Measurements from ENCODE around the gene CAMK2N2.

The CAMK2N2 gene

DNA sequence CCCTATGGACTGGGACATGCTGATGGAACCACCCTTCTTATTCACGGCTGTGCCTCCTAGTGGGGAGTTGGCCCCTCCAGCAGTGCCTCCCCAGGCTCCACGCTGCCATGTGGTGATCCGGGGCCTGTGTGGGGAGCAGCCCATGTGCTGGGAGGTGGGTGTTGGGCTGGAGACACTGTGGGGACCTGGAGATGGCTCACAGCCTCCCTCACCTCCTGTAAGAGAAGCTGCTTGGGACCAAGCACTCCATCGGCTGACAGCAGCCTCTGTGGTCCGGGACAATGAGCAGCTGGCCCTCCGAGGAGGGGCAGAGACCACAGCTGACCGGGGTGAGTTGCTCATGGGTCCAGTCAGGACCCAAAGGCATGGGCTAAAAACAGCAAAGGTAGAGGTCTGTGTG is 21.6 kb downstream of the CAMK2N2 start:
- no peak overlapping the region for H3K4me3 ChIP-seq (ENCODE audit: low read depth, low read length)
- no peak for DNase-seq (ENCODE audit: low read depth)
- no peak for TF ChIP-seq POLR2A (IDR thresholded peaks at IDR 0.05; ENCODE audit: extremely low read depth, insufficient read length)
- TF ChIP-seq MYC (IDR thresholded peaks at IDR 0.05; ENCODE audit: low read depth, low read length) = no peak
- TF ChIP-seq, protein P1, sequence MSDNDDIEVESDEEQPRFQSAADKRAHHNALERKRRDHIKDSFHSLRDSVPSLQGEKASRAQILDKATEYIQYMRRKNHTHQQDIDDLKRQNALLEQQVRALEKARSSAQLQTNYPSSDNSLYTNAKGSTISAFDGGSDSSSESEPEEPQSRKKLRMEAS (IDR thresholded peaks at IDR 0.05; ENCODE audit: low read depth, low read length) = no peak
- TF ChIP-seq, protein P2, sequence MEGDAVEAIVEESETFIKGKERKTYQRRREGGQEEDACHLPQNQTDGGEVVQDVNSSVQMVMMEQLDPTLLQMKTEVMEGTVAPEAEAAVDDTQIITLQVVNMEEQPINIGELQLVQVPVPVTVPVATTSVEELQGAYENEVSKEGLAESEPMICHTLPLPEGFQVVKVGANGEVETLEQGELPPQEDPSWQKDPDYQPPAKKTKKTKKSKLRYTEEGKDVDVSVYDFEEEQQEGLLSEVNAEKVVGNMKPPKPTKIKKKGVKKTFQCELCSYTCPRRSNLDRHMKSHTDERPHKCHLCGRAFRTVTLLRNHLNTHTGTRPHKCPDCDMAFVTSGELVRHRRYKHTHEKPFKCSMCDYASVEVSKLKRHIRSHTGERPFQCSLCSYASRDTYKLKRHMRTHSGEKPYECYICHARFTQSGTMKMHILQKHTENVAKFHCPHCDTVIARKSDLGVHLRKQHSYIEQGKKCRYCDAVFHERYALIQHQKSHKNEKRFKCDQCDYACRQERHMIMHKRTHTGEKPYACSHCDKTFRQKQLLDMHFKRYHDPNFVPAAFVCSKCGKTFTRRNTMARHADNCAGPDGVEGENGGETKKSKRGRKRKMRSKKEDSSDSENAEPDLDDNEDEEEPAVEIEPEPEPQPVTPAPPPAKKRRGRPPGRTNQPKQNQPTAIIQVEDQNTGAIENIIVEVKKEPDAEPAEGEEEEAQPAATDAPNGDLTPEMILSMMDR (IDR thresholded peaks at IDR 0.05; ENCODE audit: low read depth, low read length) = no peak

DNA sequence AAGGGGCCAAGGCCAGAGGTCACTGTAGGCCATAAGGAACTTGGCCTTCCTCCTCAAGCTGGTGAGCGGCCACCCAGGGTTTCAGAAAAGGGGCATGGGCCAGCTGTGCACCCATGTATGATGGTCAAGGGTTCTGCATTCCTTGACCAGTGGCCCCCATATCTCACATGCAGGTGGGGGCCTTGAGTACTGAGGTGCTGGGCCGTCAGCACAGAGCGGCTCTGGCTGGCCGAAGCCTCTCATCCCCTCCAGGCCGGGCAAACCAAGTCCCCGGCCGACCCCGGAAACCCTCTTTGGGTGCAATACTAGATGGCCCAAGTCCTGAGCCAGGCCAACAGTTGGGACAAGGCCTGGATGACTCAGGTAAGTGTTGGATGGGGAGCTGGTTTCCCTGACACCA is 22.1 kb downstream of the CAMK2N2 start:
- no peak for TF ChIP-seq POLR2A (IDR thresholded peaks at IDR 0.05; ENCODE audit: extremely low read depth, insufficient read length)
- TF ChIP-seq, protein P2 (IDR thresholded peaks at IDR 0.05; ENCODE audit: low read depth, low read length) = no peak
- TF ChIP-seq MYC (IDR thresholded peaks at IDR 0.05; ENCODE audit: low read depth, low read length) = no peak
- DNase-seq (ENCODE audit: low read depth) = no peak
- no peak overlapping the region for H3K4me3 ChIP-seq (ENCODE audit: low read depth, low read length)

DNA sequence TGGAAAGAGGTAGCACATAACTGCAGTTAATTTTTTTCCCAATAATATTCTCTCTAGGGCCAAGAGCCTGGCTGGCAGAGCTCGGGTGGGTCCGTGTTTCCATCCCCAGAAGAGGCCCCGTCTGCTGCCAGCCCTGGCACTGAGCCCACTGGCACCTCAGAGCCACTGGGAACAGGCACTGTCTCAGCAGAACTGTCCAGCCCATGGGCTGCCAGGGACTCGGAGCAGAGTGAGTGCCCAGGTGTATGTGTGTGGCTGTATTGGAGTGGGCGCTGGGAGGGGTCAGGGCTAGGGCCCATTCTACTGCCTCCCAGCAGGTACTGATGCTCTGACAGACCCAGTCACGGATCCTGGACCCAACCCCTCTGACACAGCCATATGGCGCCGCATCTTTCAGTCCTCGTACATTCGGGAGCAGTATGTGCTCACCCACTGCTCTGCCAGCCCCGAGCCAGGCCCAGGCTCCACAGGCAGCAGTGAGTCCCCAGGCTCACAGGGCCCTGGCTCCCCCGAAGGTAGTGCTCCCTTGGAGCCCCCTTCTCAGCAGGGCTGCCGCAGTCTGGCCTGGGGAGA is 23.0 kb downstream of the CAMK2N2 start:
- H3K4me3 ChIP-seq (ENCODE audit: low read depth, low read length) = no peak overlapping the region
- TF ChIP-seq, protein P1 (IDR thresholded peaks at IDR 0.05; ENCODE audit: low read depth, low read length) = no peak
- TF ChIP-seq, protein P2 (IDR thresholded peaks at IDR 0.05; ENCODE audit: low read depth, low read length) = no peak
- no peak for TF ChIP-seq MYC (IDR thresholded peaks at IDR 0.05; ENCODE audit: low read depth, low read length)
- TF ChIP-seq POLR2A (IDR thresholded peaks at IDR 0.05; ENCODE audit: extremely low read depth, insufficient read length) = no peak
- no peak for DNase-seq (ENCODE audit: low read depth)

DNA sequence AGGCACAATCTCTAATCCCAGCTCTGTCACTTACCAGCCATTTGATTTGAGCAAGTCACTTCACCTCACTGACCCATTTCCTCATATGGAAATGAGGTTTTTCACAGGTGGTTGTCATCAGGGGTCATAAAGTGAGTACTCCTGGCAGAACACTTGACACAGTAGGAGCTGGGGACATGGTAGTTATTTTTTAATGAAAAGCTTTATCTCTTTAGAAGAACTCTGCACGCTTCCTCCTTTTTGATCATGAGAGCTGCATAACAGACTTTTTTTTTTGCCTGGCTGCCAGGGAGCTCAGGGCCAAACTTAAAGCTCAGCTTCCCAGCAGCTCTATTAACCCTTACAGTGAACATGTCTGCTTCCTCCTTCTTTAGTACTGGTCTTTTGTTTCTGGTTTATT is 23.5 kb downstream of the CAMK2N2 start:
- TF ChIP-seq, protein P1 (IDR thresholded peaks at IDR 0.05; ENCODE audit: low read depth, low read length) = no peak
- TF ChIP-seq POLR2A (IDR thresholded peaks at IDR 0.05; ENCODE audit: extremely low read depth, insufficient read length) (no peak), MYC (IDR thresholded peaks at IDR 0.05; ENCODE audit: low read depth, low read length) (no peak)
- TF ChIP-seq, protein P2 (IDR thresholded peaks at IDR 0.05; ENCODE audit: low read depth, low read length) = no peak
- DNase-seq (ENCODE audit: low read depth) = no peak
- H3K4me3 ChIP-seq (ENCODE audit: low read depth, low read length) = no peak overlapping the region

DNA sequence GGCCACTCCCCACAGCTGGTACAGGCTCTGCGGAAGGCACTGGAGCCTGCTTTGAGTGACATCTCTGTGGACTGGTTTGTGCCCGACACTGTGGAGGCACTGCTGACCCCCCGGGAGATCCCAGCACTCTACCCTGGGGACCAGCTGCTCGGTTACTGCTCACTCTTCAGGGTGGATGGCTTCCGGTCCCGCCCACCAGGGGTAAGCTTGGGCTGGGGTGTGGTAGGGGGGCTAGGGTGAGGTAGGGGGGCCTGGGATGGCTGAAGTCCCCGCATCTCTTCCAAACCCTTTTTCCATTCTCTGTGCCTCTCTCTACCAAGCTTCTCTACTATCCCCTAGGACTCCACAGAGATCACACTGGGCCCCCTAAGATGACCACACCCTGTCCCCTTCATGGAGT is 24.1 kb downstream of the CAMK2N2 start:
- no peak for DNase-seq (ENCODE audit: low read depth)
- H3K4me3 ChIP-seq (ENCODE audit: low read depth, low read length) = no peak overlapping the region

More for the DNA sequence above, 24.1 kb downstream of the CAMK2N2 start:
- TF ChIP-seq, protein P2 (IDR thresholded peaks at IDR 0.05; ENCODE audit: low read depth, low read length) = no peak
- TF ChIP-seq MYC (IDR thresholded peaks at IDR 0.05; ENCODE audit: low read depth, low read length) = no peak
- no peak for TF ChIP-seq POLR2A (IDR thresholded peaks at IDR 0.05; ENCODE audit: extremely low read depth, insufficient read length)
- TF ChIP-seq, protein P1 (IDR thresholded peaks at IDR 0.05; ENCODE audit: low read depth, low read length) = no peak

All from NB4 (cell line).